Left ventricle myocardium inferior (tissue), 1 donor: ENCODE data around the gene HMGB4. TPM values are rescaled to one million over a fixed set of nuclear protein-coding genes. Genes with fewer than 3 reads are reported as not detected.

Experiments
- DNase-seq: peaks from one replicate; pipeline ENCODE4 v3.0.0-alpha.2; 2020
- H3K27ac ChIP-seq: fragments of 200-600 bp; replicated peaks from 2 replicates; pipeline ENCODE4 v1.8.0; 2021
- H3K27me3 ChIP-seq: fragments of 200-600 bp; 2 replicates; pipeline ENCODE4 v1.8.0; 2021; ENCODE audit warnings: low read depth
- H3K36me3 ChIP-seq: fragments of 200-600 bp; 2 replicates; pipeline ENCODE4 v1.8.0; 2021
- H3K4me1 ChIP-seq: fragments of 200-600 bp; 2 replicates; pipeline ENCODE4 v1.8.0; 2021
- H3K4me3 ChIP-seq: fragments of 200-600 bp; 2 replicates; pipeline ENCODE4 v1.8.0; 2021; ENCODE audit warnings: mild to moderate bottlenecking, moderate library complexity
- H3K9me3 ChIP-seq: fragments of 200-600 bp; replicated peaks from 2 replicates; pipeline ENCODE4 v1.8.0; 2021
- CTCF ChIP-seq: fragments of 200-600 bp; IDR thresholded peaks from 2 replicates; pipeline ENCODE4 v1.8.0; 2021; ENCODE audit warnings: antibody characterized with exemption, mild to moderate bottlenecking, borderline replicate concordance
- intact Hi-C: fragments of 100-400 bp; cut with micrococcal nuclease; formaldehyde crosslinking; loops from one replicate; pipeline ENCODE4 v1.11.0; 2022
- total RNA-seq: library from RNA; stranded (reverse); fragmentation: NEBNext Ultra II Directional; extraction: Animal tissue kit (Norgen Biotek cat#: 25700); gene quantifications from one replicate; pipeline ENCODE4 v1.2.1, GENCODE V29; 2021
- donor health status: DM: no; HTN: yes; CAD: no; lungs with severe emphysema.

The HMGB4 gene
- total RNA-seq, 1 donor from 2014 or later = not detected

- TF ChIP-seq CTCF = no peak
- Histone ChIP-seq H3K27me3 (peaks cover 38% of the 10 kb centered on the region), H3K4me1 (no peaks in the 10 kb centered on the region), H3K4me3 (no peak overlapping the region), H3K27ac (no peak overlapping the region), H3K9me3 (peaks cover 10% of the 10 kb centered on the region), H3K36me3 (no peaks in the 10 kb centered on the region)
- intact Hi-C loops = no loop called here
- DNase-seq = no peak
These were observed 3.8 kb downstream of the HMGB4 start for GRCh38 chr1:33867684-33868083.

GRCh38 chr1:33872275-33872674 lies 8.4 kb downstream of the HMGB4 start:
- intact Hi-C loops = no loop called here
- H3K27ac ChIP-seq = no peak overlapping the region
- no peak overlapping the region for H3K4me3 ChIP-seq
- H3K27me3 ChIP-seq = peaks cover 26% of the 10 kb centered on the region
- no peaks in the 10 kb centered on the region for H3K4me1 ChIP-seq
- H3K36me3 ChIP-seq = no peaks in the 10 kb centered on the region
- DNase-seq = no peak
- TF ChIP-seq CTCF = no peak
- H3K9me3 ChIP-seq = peaks cover 4% of the 10 kb centered on the region

DNA sequence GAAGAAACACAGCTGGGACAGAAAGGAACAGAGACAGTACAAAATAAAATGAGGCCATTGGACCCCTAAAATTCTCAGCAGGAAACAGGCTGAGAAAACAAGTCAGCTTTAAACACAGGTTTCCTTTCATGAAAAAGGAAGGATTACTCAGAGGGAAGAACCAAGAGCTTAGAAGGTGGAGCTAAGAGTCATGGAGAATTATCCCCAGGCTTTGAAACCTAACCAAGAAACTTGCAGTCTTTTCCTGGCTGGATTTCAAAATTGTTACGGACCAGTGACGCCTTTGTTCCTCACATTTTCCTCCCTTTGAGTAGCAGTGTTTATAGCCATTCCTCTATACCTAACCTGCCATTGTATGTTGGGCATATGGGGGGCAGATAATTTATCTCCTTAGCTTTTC lies 8.8 kb downstream of the HMGB4 start:
- no peak overlapping the region for H3K4me3 ChIP-seq
- no peak for DNase-seq
- no peak overlapping the region for H3K27ac ChIP-seq
- no peaks in the 10 kb centered on the region for H3K36me3 ChIP-seq
- intact Hi-C loops = no loop called here
- TF ChIP-seq CTCF = no peak
- no peaks in the 10 kb centered on the region for H3K4me1 ChIP-seq
- peaks cover 26% of the 10 kb centered on the region for H3K27me3 ChIP-seq
- H3K9me3 ChIP-seq = no peaks in the 10 kb centered on the region

GRCh38 chr1:33874636-33875035 lies 10.8 kb downstream of the HMGB4 start:
- Histone ChIP-seq H3K36me3 (no peaks in the 10 kb centered on the region), H3K27ac (no peak overlapping the region), H3K4me3 (no peak overlapping the region), H3K4me1 (no peaks in the 10 kb centered on the region), H3K9me3 (no peaks in the 10 kb centered on the region), H3K27me3 (peaks cover 45% of the 10 kb centered on the region)
- intact Hi-C loops = no loop called here
- DNase-seq = no peak
- no peak for TF ChIP-seq CTCF

- H3K27ac ChIP-seq = no peak overlapping the region
- no peak overlapping the region for H3K4me3 ChIP-seq
- peak; percentile 55 for TF ChIP-seq CTCF
- DNase-seq = no peak
- H3K4me1 ChIP-seq = no peaks in the 10 kb centered on the region
- peaks cover 55% of the 10 kb centered on the region for H3K27me3 ChIP-seq
- no peaks in the 10 kb centered on the region for H3K36me3 ChIP-seq
- intact Hi-C loops = no loop called here
- no peaks in the 10 kb centered on the region for H3K9me3 ChIP-seq
These were observed 12.0 kb downstream of the HMGB4 start for GRCh38 chr1:33875862-33876261.
